Adipose tissue (tissue), 3 donors: ENCODE data around the gene LSM5. TPM values are rescaled to one million over a fixed set of nuclear protein-coding genes. Genes with fewer than 3 reads are reported as not detected.
"Not testable (repeated sequence)": the region's sequence is repeated elsewhere in the genome, so short reads cannot be mapped to it uniquely, and the experiment has no call there.

Source experiments
- H3K27ac ChIP-seq: one replicate; pipeline ENCODE4 v1.5.1; 2013; ENCODE audit warnings: low read depth, low read length
- WGBS, 3 donors: extraction: QIAGEN DNeasy Blood & Tissue Kit; methylation state at CpG; one replicate each; pipeline ENCODE4 v1.1.7; 2013; 5-methylcytosine and 5-hydroxymethylcytosine counted together
- polyA plus RNA-seq, 3 donors: library from polyadenylated mRNA; stranded (reverse); fragments of 200-250 nt; gene quantifications; one replicate each; pipeline ENCODE4 v1.2.3, GENCODE V29; 2013
- donor health status: healthy with polysubstance abuse.
- donor health status: Bipolar disorder and iron deficiency.
- donor health status: healthy.

LSM5 gene
- polyA plus RNA-seq, 3 donors, result 35.0 to 46.3 (median 43.6) TPM

- 91 to 97% (median 94%) methylated on average over 4 of the region's 4 CpGs for WGBS, 3 donors
- no peak overlapping the region for H3K27ac ChIP-seq
Measured at GRCh38 chr7:32511791-32512190, 21.6 kb upstream of the LSM5 start.

DNA sequence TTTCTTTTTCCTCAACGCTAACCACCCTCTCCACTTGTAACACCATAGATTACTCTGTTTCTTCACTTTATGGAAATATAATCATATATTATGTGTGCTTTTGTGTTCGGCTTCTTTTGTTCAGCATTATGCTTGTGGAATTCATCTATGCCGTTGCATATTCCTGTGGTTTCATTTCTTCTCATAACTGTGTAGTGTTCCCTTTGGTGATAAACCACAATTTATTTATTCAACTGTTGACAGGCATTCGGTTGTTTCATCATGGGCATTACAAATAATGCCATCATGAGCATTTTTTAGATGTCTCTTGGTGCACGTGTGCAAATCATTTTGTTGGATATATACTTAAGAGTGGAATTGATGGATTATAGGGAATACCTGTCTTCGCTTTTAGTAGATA lies 17.2 kb upstream of the LSM5 start:
- WGBS, 3 donors, result 89 to 96% (median 90%) methylated on average over 6 of the region's 6 CpGs

DNA sequence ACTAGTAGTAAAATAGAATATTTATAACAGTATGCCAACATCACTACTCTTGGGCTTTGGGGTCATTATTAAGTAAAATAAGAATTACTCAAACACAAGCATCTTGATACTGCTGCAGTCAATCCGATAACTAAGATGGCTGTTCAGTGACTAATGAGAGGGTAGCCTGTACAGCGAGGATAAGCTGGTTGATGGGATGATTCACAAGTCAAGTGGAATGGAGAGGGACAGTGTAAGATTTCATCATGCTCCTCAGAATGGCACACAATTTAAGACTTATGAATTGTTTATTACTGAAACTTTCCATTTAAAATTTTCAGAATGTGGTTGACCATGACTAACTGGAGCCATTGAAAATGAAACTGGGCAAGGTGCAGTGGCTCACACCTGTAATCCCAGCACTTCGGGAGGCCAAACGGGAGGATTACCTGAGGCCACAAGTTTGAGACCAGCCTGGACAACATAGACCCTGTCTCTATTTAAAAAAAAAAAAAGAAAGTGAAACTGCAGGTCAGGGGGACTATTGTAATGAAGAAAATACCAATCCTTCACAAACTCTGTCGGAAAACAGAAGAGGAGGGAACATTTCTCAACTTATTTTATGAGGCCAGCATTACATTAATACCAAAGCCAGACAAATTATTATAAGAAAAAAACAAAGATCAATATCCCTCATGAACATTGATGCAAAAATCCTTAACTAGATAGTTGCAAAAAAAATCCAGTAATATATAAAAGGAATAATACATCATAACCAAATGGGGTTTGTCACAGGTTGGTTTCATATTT lies 16.3 kb upstream of the LSM5 start:
- WGBS, 3 donors, result 89 to 96% (median 93%) methylated on average over 5 of the region's 5 CpGs
- no peak overlapping the region for H3K27ac ChIP-seq

More for the DNA sequence above, 17.2 kb upstream of the LSM5 start:
- no peak overlapping the region for H3K27ac ChIP-seq

DNA sequence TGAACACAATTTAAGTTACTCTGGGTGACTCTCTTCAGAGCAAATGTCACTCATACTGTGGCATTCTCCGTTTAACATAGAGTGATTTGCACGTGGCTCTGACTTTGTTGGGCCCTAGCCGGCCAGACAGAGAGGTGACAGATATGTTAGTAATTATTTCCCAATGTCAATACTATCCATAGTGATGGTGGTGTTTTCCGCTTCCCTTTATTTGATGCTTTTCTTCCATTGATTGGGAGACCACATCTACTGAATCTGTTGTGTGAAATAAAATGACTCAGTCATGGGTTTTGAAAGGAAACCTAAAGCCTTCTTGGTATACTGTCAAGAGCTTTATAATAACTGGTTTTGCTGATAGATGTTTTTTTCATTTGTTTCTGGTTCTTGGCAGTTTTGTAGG lies 12.5 kb upstream of the LSM5 start:
- H3K27ac ChIP-seq, result no peak overlapping the region
- WGBS, 3 donors, result 60 to 67% (median 64%) methylated on average over 4 of the region's 4 CpGs

DNA sequence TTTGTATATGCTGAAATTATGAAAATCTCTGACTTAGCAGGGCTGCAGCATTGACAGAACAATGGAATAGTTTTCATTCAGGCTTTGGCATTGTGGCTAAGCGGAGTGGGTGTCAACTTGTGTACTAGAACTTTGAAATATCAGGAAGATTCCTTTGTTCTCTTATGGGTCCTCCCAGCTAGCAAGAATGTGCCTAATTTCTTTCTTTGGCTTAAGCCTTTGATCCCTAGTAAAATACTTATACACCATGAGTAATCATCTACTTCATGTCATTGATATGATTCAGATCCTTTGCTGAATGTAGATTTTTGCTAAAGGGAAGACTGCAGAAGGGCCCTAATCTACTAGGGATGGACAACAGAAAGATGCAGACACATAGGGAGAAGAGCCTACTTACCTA lies 11.3 kb upstream of the LSM5 start:
- no peak overlapping the region for H3K27ac ChIP-seq
- 34 to 73% (median 67%) methylated on average over 1 of the region's 1 CpG for WGBS, 3 donors

GRCh38 chr7:32500922-32501341 lies 10.8 kb upstream of the LSM5 start:
- WGBS, 3 donors, result 32 to 56% (median 34%) methylated on average over 1 of the region's 1 CpG
- H3K27ac ChIP-seq, result no peak overlapping the region

- not testable (repeated sequence) for H3K27ac ChIP-seq
- 96 to 100% (median 98%) methylated on average over 1 of the region's 1 CpG for WGBS, 3 donors
Measured at GRCh38 chr7:32500216-32500615, 10.0 kb upstream of the LSM5 start.

- 87 to 95% (median 90%) methylated on average over 2 of the region's 2 CpGs for WGBS, 3 donors
- H3K27ac ChIP-seq, result not testable (repeated sequence)
Measured at GRCh38 chr7:32499755-32500154, 9.6 kb upstream of the LSM5 start.

- peak overlapping the region; percentile 88 for H3K27ac ChIP-seq
- WGBS, 3 donors, result 3 to 4% (median 4%) methylated on average over 10 of the region's 10 CpGs
Measured at GRCh38 chr7:32496052-32496813, 6.1 kb upstream of the LSM5 start.

DNA sequence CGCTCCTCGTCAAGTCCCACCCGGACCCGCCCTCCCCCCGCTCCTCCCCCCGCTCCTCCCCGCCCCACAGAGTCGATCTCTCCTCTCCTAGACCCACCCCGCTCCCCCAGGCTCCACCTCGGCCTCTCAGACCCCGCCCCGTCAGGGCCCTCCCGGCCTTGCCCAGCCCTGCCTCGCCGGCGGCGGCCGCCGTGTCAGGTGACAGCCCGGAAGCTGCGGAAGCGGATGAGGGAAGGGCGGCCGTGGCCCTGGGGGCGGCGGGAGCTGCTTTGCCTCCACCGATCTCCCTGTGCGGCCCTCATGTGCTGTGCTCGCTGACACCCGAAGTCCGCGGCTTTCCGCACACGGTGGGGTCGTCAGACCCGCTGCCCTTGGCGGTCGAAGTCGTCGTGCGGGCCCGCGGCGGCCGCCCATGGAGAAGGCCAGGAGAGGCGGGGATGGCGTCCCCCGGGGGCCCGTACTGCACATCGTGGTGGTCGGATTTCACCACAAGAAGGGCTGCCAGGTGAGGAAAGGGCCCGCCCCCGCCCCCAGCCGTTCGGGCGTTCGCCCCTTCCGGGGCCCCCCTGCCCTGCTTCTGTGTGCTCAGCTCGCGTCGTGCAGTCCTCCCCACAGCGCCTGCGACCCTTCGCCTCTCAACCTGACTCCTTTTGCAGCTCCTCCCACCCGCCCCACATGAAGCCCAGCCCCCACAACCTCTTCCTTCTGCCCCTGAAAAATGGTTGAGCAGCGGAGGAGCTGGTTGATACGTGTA lies 5.3 kb upstream of the LSM5 start, which contains the start of gene AVL9:
Gene AVL9 (plus strand): TSS at position 192 of the 754 bp plus-strand sequence. CDS start 221 bp downstream, at position 413.
- 1% methylated on average over 63 to 65 of the region's 67 CpGs for WGBS, 3 donors
- peak within 1 kb of the TSS; percentile 88 for H3K27ac ChIP-seq

- no peak overlapping the region for H3K27ac ChIP-seq
- 0 to 1% (median 1%) methylated on average over 14 of the region's 14 CpGs for WGBS, 3 donors
Measured at GRCh38 chr7:32494946-32495297, 4.7 kb upstream of the LSM5 start.

DNA sequence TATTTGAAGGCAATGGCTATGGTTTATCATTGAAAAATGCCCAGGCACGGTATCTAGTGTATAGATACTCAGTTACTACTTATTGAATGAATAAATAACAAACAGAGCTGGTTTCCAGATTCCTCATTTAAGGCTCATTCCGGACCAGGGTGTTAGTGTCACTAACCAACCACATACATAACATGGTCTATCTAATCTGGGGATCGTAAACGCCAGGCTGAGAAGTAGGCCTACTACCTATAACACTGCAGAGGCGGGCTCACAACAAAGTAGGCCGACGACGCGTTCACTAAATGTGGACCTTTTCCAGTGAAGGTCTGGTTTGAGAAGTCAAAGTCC lies 423 bp downstream of the LSM5 start:
- WGBS, 3 donors, result 0 to 1% (median 1%) methylated on average over 9 of the region's 9 CpGs
- H3K27ac ChIP-seq, result no peak overlapping the region

- H3K27ac ChIP-seq, result no peak overlapping the region
- 24 to 67% (median 58%) methylated on average over 3 of the region's 3 CpGs for WGBS, 3 donors
Measured at GRCh38 chr7:32481921-32482320, 8.3 kb downstream of the LSM5 start.

DNA sequence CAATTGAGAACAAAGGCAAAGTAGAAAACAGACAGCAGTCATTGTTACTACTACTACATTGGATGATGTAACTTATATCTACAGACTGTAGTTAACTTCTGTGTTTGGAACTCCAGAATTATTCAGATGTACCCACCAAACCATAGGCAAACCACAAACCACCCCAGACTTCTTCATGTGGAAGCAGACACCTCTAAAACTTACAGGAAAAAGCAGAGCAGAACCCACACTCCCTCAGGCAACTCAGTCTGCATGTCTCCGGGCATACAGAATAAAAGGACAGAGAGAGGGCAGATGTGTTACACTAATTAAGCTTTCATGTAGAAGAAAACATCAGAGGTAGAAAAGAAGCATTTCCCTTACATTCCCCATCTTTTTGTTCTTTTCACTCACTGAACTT lies 9.0 kb downstream of the LSM5 start:
- no peak overlapping the region for H3K27ac ChIP-seq
- WGBS, 3 donors, result 35 to 60% (median 60%) methylated on average over 1 of the region's 1 CpG

DNA sequence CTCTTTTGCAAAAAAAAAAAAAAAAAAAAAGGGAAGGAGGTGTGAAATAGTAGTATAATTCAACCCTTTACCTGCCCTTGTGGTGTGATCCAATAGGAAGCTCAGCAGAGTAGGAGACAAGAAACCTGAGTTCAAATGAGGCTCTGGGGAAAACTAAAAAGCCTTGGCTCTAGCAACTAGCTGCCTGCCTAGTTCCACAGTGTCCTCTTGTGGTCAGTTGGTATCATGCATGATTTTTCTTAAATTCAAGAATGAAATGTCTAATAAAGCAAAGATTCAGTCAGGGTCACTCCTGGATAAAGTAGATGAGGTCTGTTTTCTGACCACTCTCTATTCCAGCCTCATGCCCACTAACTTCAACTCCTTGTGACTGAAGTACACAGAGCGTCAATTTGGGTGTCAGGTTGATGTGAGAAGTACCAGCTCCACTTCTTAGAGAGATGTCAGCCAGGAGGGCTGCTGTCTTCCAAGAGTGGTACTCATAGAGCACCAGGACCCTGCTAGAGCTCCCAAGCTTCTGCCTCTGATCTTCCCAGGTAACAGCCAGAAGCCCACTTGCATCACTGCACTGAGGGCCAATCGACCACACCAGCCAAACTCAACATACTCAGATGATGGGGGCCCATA lies 10.5 kb downstream of the LSM5 start:
- no peak overlapping the region for H3K27ac ChIP-seq
- WGBS, 3 donors, result 74 to 86% (median 75%) methylated on average over 2 of the region's 2 CpGs

DNA sequence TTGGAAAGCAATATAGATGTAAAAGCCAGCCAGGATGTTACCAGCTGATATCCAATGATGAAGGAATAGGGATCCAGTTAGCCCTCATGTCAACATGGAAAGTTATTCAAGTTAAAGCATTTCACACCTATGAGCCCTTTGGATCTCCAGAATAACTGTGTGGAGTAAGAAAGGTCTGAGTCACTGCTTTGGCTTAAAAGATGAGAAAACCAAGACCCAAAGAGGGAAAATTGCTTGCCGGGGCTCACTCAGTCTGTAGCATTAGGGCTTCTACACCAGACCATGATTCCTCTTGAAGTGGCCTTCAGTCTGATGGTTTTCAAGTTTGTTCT lies 12.6 kb downstream of the LSM5 start:
- WGBS, 3 donors, result 88 to 100% (median 96%) methylated on average over 1 of the region's 1 CpG
- H3K27ac ChIP-seq, result no peak overlapping the region

DNA sequence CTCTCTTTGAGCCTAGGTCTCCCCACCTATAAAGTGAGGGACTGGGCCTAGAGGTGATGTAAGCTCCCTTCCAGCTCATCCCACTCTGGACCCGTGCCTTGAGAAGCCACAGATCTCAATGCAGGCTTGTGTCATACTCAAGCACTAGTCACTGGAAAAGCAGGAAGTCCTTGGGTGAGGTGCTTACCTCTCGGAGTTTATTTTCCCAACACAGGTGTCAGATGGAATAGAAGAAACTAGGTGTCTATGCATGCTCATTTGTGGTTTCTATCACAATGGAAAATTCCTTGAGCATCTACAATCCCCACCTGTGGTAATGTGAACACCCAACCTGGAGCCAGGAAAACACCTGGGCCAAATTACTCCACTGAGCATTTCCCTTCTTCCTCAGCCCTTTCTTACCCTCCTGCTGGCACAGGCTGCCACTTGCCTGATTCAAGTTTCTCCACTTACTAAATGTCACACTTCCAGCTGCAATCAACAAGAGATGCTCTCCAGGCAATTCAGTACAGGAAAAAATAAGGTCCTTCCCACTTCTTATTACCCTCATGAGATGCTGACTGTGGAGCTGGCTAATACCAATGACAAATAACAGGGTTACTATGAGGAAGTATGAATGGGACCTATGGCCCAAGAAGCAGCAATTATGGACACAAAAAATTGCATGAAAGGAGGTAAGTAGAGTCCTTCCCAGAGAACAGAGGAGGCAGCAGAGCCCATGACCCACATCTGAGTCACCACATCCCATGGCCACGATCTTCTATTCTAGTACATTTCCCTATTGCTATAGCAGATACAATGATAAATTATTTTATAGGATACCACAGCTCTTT lies 13.1 kb downstream of the LSM5 start:
- H3K27ac ChIP-seq, result no peak overlapping the region
- WGBS, 3 donors, result 73 to 79% (median 75%) methylated on average over 3 of the region's 3 CpGs

GRCh38 chr7:32474008-32474407 lies 16.2 kb downstream of the LSM5 start:
- WGBS, 3 donors, result 76 to 87% (median 86%) methylated on average over 1 of the region's 1 CpG
- H3K27ac ChIP-seq, result no peak overlapping the region
